ENCODE data around the gene TOM1L2.
"Not testable (repeated sequence)": the region's sequence is repeated elsewhere in the genome, so short reads cannot be mapped to it uniquely, and the experiment has no call there.

The TOM1L2 gene

GRCh38 chr17:17813725-17814095 is 158.5 kb downstream of the TOM1L2 start:
- no peak for DNase-seq

GRCh38 chr17:17813055-17813724 is 159.0 kb downstream of the TOM1L2 start:
- no peak for DNase-seq

- no peak for DNase-seq
Measured at GRCh38 chr17:17812211-17813054, 159.8 kb downstream of the TOM1L2 start.

GRCh38 chr17:17811381-17812210 is 160.6 kb downstream of the TOM1L2 start:
- no peak for DNase-seq

GRCh38 chr17:17810895-17811248 is 161.3 kb downstream of the TOM1L2 start:
- DNase-seq = no peak

GRCh38 chr17:17810084-17810894 is 161.9 kb downstream of the TOM1L2 start:
- no peak for DNase-seq

- DNase-seq = no peak
Measured at GRCh38 chr17:17809531-17810083, 162.6 kb downstream of the TOM1L2 start.

GRCh38 chr17:17808706-17809432 is 163.3 kb downstream of the TOM1L2 start:
- no peak for DNase-seq

GRCh38 chr17:17808200-17808599 is 164.0 kb downstream of the TOM1L2 start:
- not testable (repeated sequence) for DNase-seq

- no peak for DNase-seq
Measured at GRCh38 chr17:17807440-17807839, 164.8 kb downstream of the TOM1L2 start.

GRCh38 chr17:17806611-17807274 is 165.5 kb downstream of the TOM1L2 start:
- no peak for DNase-seq

GRCh38 chr17:17806035-17806434 is 166.2 kb downstream of the TOM1L2 start:
- no peak for DNase-seq

GRCh38 chr17:17805575-17805974 is 166.6 kb downstream of the TOM1L2 start:
- DNase-seq = no peak

GRCh38 chr17:17804007-17804406 is 168.2 kb downstream of the TOM1L2 start:
- DNase-seq = no peak

GRCh38 chr17:17801800-17802481 is 170.3 kb downstream of the TOM1L2 start:
- no peak for DNase-seq

- DNase-seq = no peak
Measured at GRCh38 chr17:17800504-17801021, 171.6 kb downstream of the TOM1L2 start.

GRCh38 chr17:17798573-17799255 is 173.5 kb downstream of the TOM1L2 start:
- DNase-seq = no peak

- no peak for DNase-seq
Measured at GRCh38 chr17:17798010-17798556, 174.1 kb downstream of the TOM1L2 start.

- no peak for DNase-seq
Measured at GRCh38 chr17:17797119-17797809, 174.9 kb downstream of the TOM1L2 start.
